HCT116 (cell line): Measurements from ENCODE around the gene ADAMTS6.

ENCODE experiments used
- CTCF ChIP-seq, 3 experiments: fragments of 200-600 bp in 1 of 3; sonication (generic) in 1 of 3; IDR thresholded peaks in 2 of 3; conservative IDR thresholded peaks in 1 of 3; 2 replicates each; pipeline ENCODE4 v1.5.1; 2012 to 2017; ENCODE audit warnings: low read depth in 2 of 3, low read length in 2 of 3, antibody characterized with exemption in 1 of 3, borderline replicate concordance in 1 of 3, control low read depth in 1 of 3, mild to moderate bottlenecking in 1 of 3, mixed read lengths in 1 of 3, mixed run types in 1 of 3, moderate library complexity in 1 of 3; ENCODE audit not compliant: insufficient read depth in 1 of 3
- EZH2 ChIP-seq: fragments of 200-600 bp; sonication (generic); IDR thresholded peaks from 2 replicates; pipeline ENCODE4 v1.6.1; 2017; ENCODE audit warnings: antibody characterized with exemption, mixed run types
- JUND ChIP-seq: IDR thresholded peaks from 2 replicates; pipeline ENCODE4 v1.6.1; 2012
- POLR2A ChIP-seq: IDR thresholded peaks from 2 replicates; pipeline ENCODE4 v1.7.0; 2011; ENCODE audit warnings: borderline replicate concordance; ENCODE audit not compliant: insufficient read depth, insufficient read length; ENCODE audit errors: extremely low read depth
- POLR2AphosphoS5 ChIP-seq: IDR thresholded peaks from 2 replicates; pipeline ENCODE4 v1.6.1; 2011; ENCODE audit warnings: mild to moderate bottlenecking, low read depth, low read length, moderate library complexity
- YY1 ChIP-seq: IDR thresholded peaks from 2 replicates; pipeline ENCODE4 v1.6.1; 2011; ENCODE audit warnings: low read length, low read depth, moderate library complexity, mild to moderate bottlenecking; ENCODE audit not compliant: insufficient replicate concordance; ENCODE audit errors: extremely low read depth
- ZBTB33 ChIP-seq: IDR thresholded peaks from 2 replicates; pipeline ENCODE4 v1.6.1; 2011; ENCODE audit warnings: mild to moderate bottlenecking, low read length, moderate library complexity; ENCODE audit not compliant: insufficient replicate concordance; ENCODE audit errors: extremely low read depth

GRCh38 chr5:65102976-65103711 is 378.6 kb downstream of the ADAMTS6 start:
- TF ChIP-seq CTCF (IDR thresholded peaks at IDR 0.05 in 2 of 3, conservative IDR thresholded peaks at IDR 0.05 in 1 of 3; ENCODE audit: borderline replicate concordance in 1 of 3, insufficient read depth in 1 of 3, low read depth in 2 of 3, low read length in 2 of 3) (no peak), EZH2 (no peak), JUND (no peak), POLR2A (no peak), ZBTB33 (no peak), POLR2AphosphoS5 (no peak), YY1 (no peak)
